Esophagus muscularis mucosa (tissue), 4 donors: ENCODE results near the gene ARCN1. TPM values are rescaled to one million over a fixed set of nuclear protein-coding genes. Genes with fewer than 3 reads are reported as not detected.
"Not testable (repeated sequence)": the region's sequence is repeated elsewhere in the genome, so short reads cannot be mapped to it uniquely, and the experiment has no call there.

ENCODE experiments used
- DNase-seq: peaks from one replicate; pipeline ENCODE4 v3.0.0-alpha.2; 2017; ENCODE audit errors: extremely low spot score
- H3K27ac ChIP-seq, 4 donors: fragments of 200-600 bp; sonication (generic); replicated peaks in 1 of 4; 1 replicate in 3 of 4; 2 replicates in 1 of 4; pipeline ENCODE4 v1.5.1; 2016 to 2019; ENCODE audit warnings: mild to moderate bottlenecking in 1 of 4
- H3K27me3 ChIP-seq, 4 donors: fragments of 200-600 bp; sonication (generic); one replicate each; pipeline versions ENCODE4 v1.5.1 to v1.6.0; 2016 to 2019
- H3K36me3 ChIP-seq, 4 donors: fragments of 200-600 bp; sonication (generic); one replicate each; pipeline ENCODE4 v1.5.1; 2016 to 2019
- H3K4me1 ChIP-seq, 4 donors: fragments of 200-600 bp; sonication (generic); one replicate each; pipeline ENCODE4 v1.5.1; 2016 to 2019
- H3K4me3 ChIP-seq, 4 donors: fragments of 200-600 bp; sonication (generic); 1 replicate in 2 of 4; 2 replicates in 2 of 4; pipeline ENCODE4 v1.5.1; 2016 to 2019; ENCODE audit warnings: mild to moderate bottlenecking in 4 of 4, moderate library complexity in 1 of 4
- H3K9me3 ChIP-seq, 4 donors: fragments of 200-600 bp; sonication (generic); 1 replicate in 3 of 4; 2 replicates in 1 of 4; pipeline ENCODE4 v1.5.1; 2016 to 2019
- CTCF ChIP-seq, 3 experiments: fragments of 200-600 bp in 2 of 3; fragments of 450-650 bp in 1 of 3; sonication (generic) in 2 of 3; IDR thresholded peaks; one replicate each; pipeline ENCODE4 v1.5.1; 2017 to 2019; ENCODE audit warnings: antibody characterized with exemption in 3 of 3, mild to moderate bottlenecking in 2 of 3, moderate library complexity in 1 of 3
- EP300 ChIP-seq: sonication (generic); formaldehyde crosslinking; IDR thresholded peaks from one replicate; pipeline ENCODE4 v1.6.1; 2017; ENCODE audit warnings: antibody characterized with exemption
- POLR2A ChIP-seq: fragments of 450-650 bp; IDR thresholded peaks from one replicate; pipeline ENCODE4 v1.6.1; 2017; ENCODE audit warnings: antibody characterized with exemption, moderate library complexity, mild to moderate bottlenecking, low read depth
- POLR2AphosphoS5 ChIP-seq, 2 donors: sonication (generic); formaldehyde crosslinking; IDR thresholded peaks; one replicate each; pipeline ENCODE4 v1.6.1; 2017; ENCODE audit warnings: antibody characterized with exemption in 2 of 2
- WGBS: methylation state at CpG from one replicate; pipeline ENCODE4 v1.1.5; 2018; 5-methylcytosine and 5-hydroxymethylcytosine counted together
- intact Hi-C: fragments of 100-400 bp; cut with DNase I; formaldehyde crosslinking; loops from one replicate; pipeline ENCODE4 v1.15.1; 2023
- total RNA-seq, 4 donors: library from RNA; depleted of rRNA; stranded (reverse); fragments of >200 nt; gene quantifications; one replicate each; pipeline versions ENCODE4 v1.1.0 to v1.2.1, GENCODE V29; 2016

Gene ARCN1
- total RNA-seq, 4 donors from 2014 or later, result 83.9 to 115 (median 102) TPM

GRCh38 chr11:118592616-118593367, 20.6 kb downstream of the ARCN1 start:
- 63% methylated on average over 2 of the region's 2 CpGs for WGBS
- H3K27me3 ChIP-seq, result no peaks in the 10 kb centered on the region
- peaks cover 72 to 99% (median 89%) of the 10 kb centered on the region in 4 donors for H3K36me3 ChIP-seq
- no peaks in the 10 kb centered on the region for H3K9me3 ChIP-seq
- H3K27ac ChIP-seq, result peak overlapping the region; percentile 27 to 60 (median 52)
- no peak for DNase-seq
- TF ChIP-seq POLR2AphosphoS5 (IDR thresholded peaks at IDR 0.05) (no peak), CTCF (IDR thresholded peaks at IDR 0.05) (no peak), EP300 (no peak), POLR2A (no peak)
- no peak overlapping the region for H3K4me3 ChIP-seq
- intact Hi-C loops, result no loop called here
- peaks cover 17 to 37% (median 26%) of the 10 kb centered on the region in 4 donors for H3K4me1 ChIP-seq

- DNase-seq, H3K9me3 ChIP-seq, intact Hi-C loops, H3K4me3 ChIP-seq, H3K27me3 ChIP-seq: not testable (repeated sequence)
- 42% methylated on average over 5 of the region's 5 CpGs for WGBS
- Histone ChIP-seq H3K36me3 (peaks cover 76 to 99% (median 89%) of the 10 kb centered on the region in 4 donors), H3K4me1 (peaks cover 17 to 37% (median 26%) of the 10 kb centered on the region in 4 donors), H3K27ac (peak overlapping the region in 3 of 4 donors; percentile 16 to 42 (median 16))
- peak; percentile 39 to 53 (median 51) for TF ChIP-seq CTCF (IDR thresholded peaks at IDR 0.05)
Observed at GRCh38 chr11:118594984-118595383, 22.8 kb downstream of the ARCN1 start.

GRCh38 chr11:118596224-118597146, 24.3 kb downstream of the ARCN1 start:
- Histone ChIP-seq H3K4me1 (peaks cover 17 to 37% (median 26%) of the 10 kb centered on the region in 4 donors), H3K36me3 (peaks cover 73 to 99% (median 89%) of the 10 kb centered on the region in 4 donors), H3K9me3 (no peaks in the 10 kb centered on the region), H3K27me3 (no peaks in the 10 kb centered on the region), H3K27ac (peak overlapping the region in 3 of 4 donors; percentile 4 to 16 (median 5)), H3K4me3 (no peak overlapping the region)
- intact Hi-C loops, result no loop called here
- no peak for DNase-seq
- WGBS, result 82% methylated on average over 16 of the region's 16 CpGs
- TF ChIP-seq CTCF (IDR thresholded peaks at IDR 0.05) (no peak), EP300 (no peak), POLR2AphosphoS5 (IDR thresholded peaks at IDR 0.05) (no peak), POLR2A (no peak)

GRCh38 chr11:118597556-118597955, 25.3 kb downstream of the ARCN1 start:
- Histone ChIP-seq H3K36me3 (peaks cover 70 to 99% (median 89%) of the 10 kb centered on the region in 4 donors), H3K4me1 (peaks cover 12 to 44% (median 25%) of the 10 kb centered on the region in 4 donors), H3K27ac (no peak overlapping the region), H3K4me3 (no peak overlapping the region), H3K9me3 (no peaks in the 10 kb centered on the region), H3K27me3 (no peaks in the 10 kb centered on the region)
- WGBS, result 93% methylated on average over 9 of the region's 9 CpGs
- TF ChIP-seq EP300 (no peak), POLR2A (no peak), CTCF (IDR thresholded peaks at IDR 0.05) (no peak), POLR2AphosphoS5 (IDR thresholded peaks at IDR 0.05) (no peak)
- no peak for DNase-seq
- intact Hi-C loops, result no loop called here
